ENCODE measurements around the gene CACNA2D2.

CACNA2D2 gene

DNA sequence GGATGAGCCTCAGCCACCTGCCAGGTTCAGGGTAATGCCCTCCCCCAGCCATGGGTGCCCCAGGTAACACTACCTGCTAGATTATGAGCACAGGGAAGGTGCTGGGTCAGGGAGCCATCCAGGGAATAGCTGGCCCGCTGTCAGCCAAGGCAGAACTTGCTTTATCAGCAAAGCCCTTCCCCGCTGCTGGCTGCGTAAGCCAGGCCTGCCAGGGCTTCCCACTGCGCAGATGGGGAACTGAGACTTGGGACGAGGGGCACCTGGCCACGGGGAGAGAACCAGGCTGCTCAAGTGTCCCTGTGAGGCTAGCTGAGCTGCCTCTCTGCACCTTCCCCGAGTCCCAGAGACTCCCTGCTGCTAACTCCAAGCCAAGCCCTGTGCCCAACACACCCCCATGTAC, 45.4 kb downstream of the CACNA2D2 start:
- Histone ChIP-seq H3K27me3 (ENCODE audit: insufficient read depth, poor library complexity, severe bottlenecking) (no peaks in the 10 kb centered on the region), H3K4me3 (replicated peaks; ENCODE audit: insufficient read depth, low read length) (no peak overlapping the region), H3K27ac (replicated peaks) (no peak overlapping the region)
- TF ChIP-seq GABPA (IDR thresholded peaks at IDR 0.05; ENCODE audit: low read depth) (no peak), POLR2AphosphoS5 (IDR thresholded peaks at IDR 0.05; ENCODE audit: low read depth) (no peak), SPI1 (IDR thresholded peaks at IDR 0.05; ENCODE audit: borderline replicate concordance, low read depth) (no peak)
- TF ChIP-seq, protein P1, sequence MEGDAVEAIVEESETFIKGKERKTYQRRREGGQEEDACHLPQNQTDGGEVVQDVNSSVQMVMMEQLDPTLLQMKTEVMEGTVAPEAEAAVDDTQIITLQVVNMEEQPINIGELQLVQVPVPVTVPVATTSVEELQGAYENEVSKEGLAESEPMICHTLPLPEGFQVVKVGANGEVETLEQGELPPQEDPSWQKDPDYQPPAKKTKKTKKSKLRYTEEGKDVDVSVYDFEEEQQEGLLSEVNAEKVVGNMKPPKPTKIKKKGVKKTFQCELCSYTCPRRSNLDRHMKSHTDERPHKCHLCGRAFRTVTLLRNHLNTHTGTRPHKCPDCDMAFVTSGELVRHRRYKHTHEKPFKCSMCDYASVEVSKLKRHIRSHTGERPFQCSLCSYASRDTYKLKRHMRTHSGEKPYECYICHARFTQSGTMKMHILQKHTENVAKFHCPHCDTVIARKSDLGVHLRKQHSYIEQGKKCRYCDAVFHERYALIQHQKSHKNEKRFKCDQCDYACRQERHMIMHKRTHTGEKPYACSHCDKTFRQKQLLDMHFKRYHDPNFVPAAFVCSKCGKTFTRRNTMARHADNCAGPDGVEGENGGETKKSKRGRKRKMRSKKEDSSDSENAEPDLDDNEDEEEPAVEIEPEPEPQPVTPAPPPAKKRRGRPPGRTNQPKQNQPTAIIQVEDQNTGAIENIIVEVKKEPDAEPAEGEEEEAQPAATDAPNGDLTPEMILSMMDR (IDR thresholded peaks at IDR 0.05; ENCODE audit: insufficient read depth, low read length), result no peak
- TF ChIP-seq, protein P2, sequence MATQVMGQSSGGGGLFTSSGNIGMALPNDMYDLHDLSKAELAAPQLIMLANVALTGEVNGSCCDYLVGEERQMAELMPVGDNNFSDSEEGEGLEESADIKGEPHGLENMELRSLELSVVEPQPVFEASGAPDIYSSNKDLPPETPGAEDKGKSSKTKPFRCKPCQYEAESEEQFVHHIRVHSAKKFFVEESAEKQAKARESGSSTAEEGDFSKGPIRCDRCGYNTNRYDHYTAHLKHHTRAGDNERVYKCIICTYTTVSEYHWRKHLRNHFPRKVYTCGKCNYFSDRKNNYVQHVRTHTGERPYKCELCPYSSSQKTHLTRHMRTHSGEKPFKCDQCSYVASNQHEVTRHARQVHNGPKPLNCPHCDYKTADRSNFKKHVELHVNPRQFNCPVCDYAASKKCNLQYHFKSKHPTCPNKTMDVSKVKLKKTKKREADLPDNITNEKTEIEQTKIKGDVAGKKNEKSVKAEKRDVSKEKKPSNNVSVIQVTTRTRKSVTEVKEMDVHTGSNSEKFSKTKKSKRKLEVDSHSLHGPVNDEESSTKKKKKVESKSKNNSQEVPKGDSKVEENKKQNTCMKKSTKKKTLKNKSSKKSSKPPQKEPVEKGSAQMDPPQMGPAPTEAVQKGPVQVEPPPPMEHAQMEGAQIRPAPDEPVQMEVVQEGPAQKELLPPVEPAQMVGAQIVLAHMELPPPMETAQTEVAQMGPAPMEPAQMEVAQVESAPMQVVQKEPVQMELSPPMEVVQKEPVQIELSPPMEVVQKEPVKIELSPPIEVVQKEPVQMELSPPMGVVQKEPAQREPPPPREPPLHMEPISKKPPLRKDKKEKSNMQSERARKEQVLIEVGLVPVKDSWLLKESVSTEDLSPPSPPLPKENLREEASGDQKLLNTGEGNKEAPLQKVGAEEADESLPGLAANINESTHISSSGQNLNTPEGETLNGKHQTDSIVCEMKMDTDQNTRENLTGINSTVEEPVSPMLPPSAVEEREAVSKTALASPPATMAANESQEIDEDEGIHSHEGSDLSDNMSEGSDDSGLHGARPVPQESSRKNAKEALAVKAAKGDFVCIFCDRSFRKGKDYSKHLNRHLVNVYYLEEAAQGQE (IDR thresholded peaks at IDR 0.05; ENCODE audit: insufficient replicate concordance, low read depth), result no peak
- no peak for DNase-seq (ENCODE audit: low read depth in 1 of 2, low spot score in 1 of 2)

DNA sequence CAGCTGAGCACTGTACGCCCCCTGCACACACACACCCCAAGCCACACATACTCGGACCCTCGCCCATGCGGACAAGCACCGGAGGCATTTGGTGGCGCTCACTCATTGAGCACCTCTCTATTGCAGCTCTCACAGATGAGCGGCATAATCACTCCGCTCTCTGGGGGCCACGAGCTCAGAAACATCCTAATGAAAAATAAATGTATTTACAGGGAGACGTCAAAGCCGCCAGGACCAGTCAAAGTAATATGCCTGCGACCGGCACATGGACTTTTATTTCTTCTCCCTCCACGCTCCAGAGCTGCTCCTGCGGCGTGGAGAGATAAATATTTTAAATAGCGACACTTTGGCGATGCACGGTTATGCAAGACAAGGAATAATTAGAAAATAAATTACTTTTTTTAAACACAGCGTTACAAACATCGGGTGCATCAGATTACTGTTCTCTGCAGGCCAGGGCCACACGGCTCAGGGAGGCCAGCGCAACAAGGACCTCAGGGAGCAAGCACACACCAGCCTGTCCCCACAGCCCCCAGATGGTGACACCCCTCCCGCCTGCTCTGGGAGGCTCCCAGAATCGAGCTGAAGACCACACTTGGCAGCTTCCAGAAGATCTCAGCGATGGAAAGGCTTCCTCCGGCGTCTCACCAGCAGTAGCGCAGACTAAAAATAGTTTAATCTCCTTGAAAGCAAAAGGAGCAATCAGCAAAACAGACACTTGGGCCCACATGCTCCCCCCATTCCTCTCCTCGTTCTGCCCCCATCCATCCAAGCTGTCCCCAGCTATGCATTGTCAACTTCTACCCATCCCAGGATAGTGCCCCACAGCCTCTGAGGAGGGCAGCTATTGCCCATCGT, 48.0 kb downstream of the CACNA2D2 start:
- H3K27me3 ChIP-seq (ENCODE audit: insufficient read depth, poor library complexity, severe bottlenecking), result no peaks in the 10 kb centered on the region
- TF ChIP-seq, protein P1 (IDR thresholded peaks at IDR 0.05; ENCODE audit: insufficient read depth, low read length), result no peak
- TF ChIP-seq GABPA (IDR thresholded peaks at IDR 0.05; ENCODE audit: low read depth) (no peak), POLR2AphosphoS5 (IDR thresholded peaks at IDR 0.05; ENCODE audit: low read depth) (no peak), SPI1 (IDR thresholded peaks at IDR 0.05; ENCODE audit: borderline replicate concordance, low read depth) (no peak)
- TF ChIP-seq, protein P2 (IDR thresholded peaks at IDR 0.05; ENCODE audit: insufficient replicate concordance, low read depth), result no peak
- H3K4me3 ChIP-seq (replicated peaks; ENCODE audit: insufficient read depth, low read length), result no peak overlapping the region
- H3K27ac ChIP-seq (replicated peaks), result no peak overlapping the region
- no peak for DNase-seq (ENCODE audit: low read depth in 1 of 2, low spot score in 1 of 2)

DNA sequence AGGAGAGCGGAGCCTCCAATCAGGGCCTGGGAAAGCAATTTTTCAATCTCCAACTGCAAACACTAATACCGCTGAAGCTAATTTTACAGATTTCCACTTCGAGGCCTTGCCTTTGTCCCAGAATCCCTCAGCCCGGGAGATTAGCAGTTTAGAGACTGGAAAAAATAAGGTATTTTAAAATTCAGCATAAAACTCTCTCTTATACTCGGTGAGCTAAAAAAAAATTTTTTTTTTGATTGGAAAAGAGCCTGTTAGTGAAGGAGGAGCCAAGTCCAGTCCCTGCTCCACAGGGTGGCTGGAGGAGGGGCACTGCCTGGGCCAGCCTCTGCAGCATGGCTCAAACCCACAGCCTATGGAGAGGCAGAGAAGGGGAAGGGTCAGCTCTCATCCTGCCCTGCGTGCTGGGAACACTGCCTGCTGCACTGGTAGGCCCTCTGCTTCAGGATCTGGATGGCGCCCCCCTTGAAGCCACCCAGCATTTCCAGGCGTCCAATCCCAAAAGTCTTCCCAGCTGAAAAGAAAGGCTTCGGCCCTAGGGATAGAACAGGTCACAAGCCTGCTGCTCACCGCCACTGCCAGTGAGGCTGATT, 48.9 kb downstream of the CACNA2D2 start:
- Histone ChIP-seq H3K27ac (replicated peaks) (no peak overlapping the region), H3K4me3 (replicated peaks; ENCODE audit: insufficient read depth, low read length) (no peak overlapping the region), H3K27me3 (ENCODE audit: insufficient read depth, poor library complexity, severe bottlenecking) (no peaks in the 10 kb centered on the region)
- DNase-seq (ENCODE audit: low read depth in 1 of 2, low spot score in 1 of 2), result no peak
- TF ChIP-seq, protein P2 (IDR thresholded peaks at IDR 0.05; ENCODE audit: insufficient replicate concordance, low read depth), result no peak
- TF ChIP-seq, protein P1 (IDR thresholded peaks at IDR 0.05; ENCODE audit: insufficient read depth, low read length), result no peak
- TF ChIP-seq SPI1 (IDR thresholded peaks at IDR 0.05; ENCODE audit: borderline replicate concordance, low read depth) (no peak), GABPA (IDR thresholded peaks at IDR 0.05; ENCODE audit: low read depth) (no peak)
